Activated T-cell treated with anti-CD3 and anti-CD28 coated beads, Interleukin-2, amount 50 U/mL, for 72 hours (primary cell): ENCODE data around the gene LIPE. TPM values are rescaled to one million over a fixed set of nuclear protein-coding genes. Genes with fewer than 3 reads are reported as not detected.
"Not testable (repeated sequence)": the region's sequence is repeated elsewhere in the genome, so short reads cannot be mapped to it uniquely, and the experiment has no call there.

ENCODE experiments used
- ATAC-seq, 2 donors: fragments of 150-1000 bp; cut with Tn5 transposase; replicated peaks in 1 of 2; 2 replicates each; pipeline ENCODE4 v1.10.0; 2021; ENCODE audit warnings: moderate library complexity in 2 of 2, mild to moderate bottlenecking in 1 of 2
- DNase-seq, 2 donors: peaks; one replicate each; pipeline ENCODE4 v3.0.0; 2021 to 2022; ENCODE audit warnings: mixed read lengths in 1 of 2
- H3K27ac Mint-ChIP-seq: one replicate; pipeline ENCODE4 v1.8.0; 2022; ENCODE audit warnings: mild to moderate bottlenecking, moderate library complexity, mixed read lengths
- H3K27me3 Mint-ChIP-seq: one replicate; pipeline ENCODE4 v1.8.0; 2022; ENCODE audit warnings: low read depth, mixed read lengths
- H3K36me3 Mint-ChIP-seq, 2 donors: one replicate each; pipeline ENCODE4 v1.8.0; 2022; ENCODE audit warnings: mixed read lengths in 2 of 2, mild to moderate bottlenecking in 1 of 2; ENCODE audit not compliant: insufficient read depth in 2 of 2
- H3K4me1 Mint-ChIP-seq: one replicate; pipeline ENCODE4 v1.8.0; 2022; ENCODE audit warnings: low read depth, mixed read lengths
- H3K4me3 Mint-ChIP-seq, 2 donors: one replicate each; pipeline ENCODE4 v1.8.0; 2022; ENCODE audit warnings: mild to moderate bottlenecking in 2 of 2, mixed read lengths in 2 of 2, moderate library complexity in 2 of 2
- H3K9me3 Mint-ChIP-seq, 2 donors: one replicate each; pipeline ENCODE4 v1.8.0; 2022; ENCODE audit warnings: mixed read lengths in 2 of 2
- total RNA-seq, 2 donors: library from RNA; stranded (reverse); gene quantifications; one replicate each; pipeline ENCODE4 v1.2.3, GENCODE V29; 2022

Gene LIPE
- total RNA-seq, 2 donors from 2014 or later, result 46.5 to 53.8 TPM

DNA sequence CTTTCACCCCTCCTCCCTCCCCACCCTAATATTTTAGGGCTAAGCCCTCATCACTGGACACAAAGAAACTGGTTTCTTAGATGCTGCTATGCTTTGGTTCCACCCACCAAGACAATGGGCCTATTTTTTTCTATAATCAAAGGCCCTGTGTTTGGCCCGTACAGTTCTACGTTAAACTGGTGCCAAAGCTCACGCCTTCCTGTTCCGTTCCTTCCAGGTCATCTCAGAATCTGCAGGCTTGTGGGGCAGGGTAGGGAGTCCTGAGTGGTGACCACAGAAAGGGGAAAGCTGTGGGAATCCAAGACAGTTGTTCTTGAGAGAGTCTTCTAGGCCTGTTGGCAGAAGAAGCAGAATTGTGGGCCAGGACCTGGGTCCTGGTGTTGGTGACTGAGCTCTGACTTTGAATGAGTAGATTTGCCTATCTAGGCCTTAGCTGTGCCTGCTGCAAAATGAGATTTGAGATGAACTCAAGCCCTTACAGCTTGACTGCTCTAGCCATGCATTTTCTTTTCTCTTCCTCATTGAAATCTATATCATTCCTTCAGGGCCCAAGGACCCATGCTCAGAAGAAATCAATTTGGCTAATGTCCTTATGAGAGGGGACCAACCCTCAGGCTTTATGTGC lies 34.6 kb upstream of the LIPE start:
- Mint-ChIP-seq H3K36me3 (no peaks in the 10 kb centered on the region), H3K4me1 (peaks cover 7% of the 10 kb centered on the region), H3K27ac (no peak overlapping the region), H3K4me3 (no peak overlapping the region), H3K9me3 (no peaks in the 10 kb centered on the region), H3K27me3 (no peaks in the 10 kb centered on the region)
- ATAC-seq (no peak), DNase-seq (no peak)

DNA sequence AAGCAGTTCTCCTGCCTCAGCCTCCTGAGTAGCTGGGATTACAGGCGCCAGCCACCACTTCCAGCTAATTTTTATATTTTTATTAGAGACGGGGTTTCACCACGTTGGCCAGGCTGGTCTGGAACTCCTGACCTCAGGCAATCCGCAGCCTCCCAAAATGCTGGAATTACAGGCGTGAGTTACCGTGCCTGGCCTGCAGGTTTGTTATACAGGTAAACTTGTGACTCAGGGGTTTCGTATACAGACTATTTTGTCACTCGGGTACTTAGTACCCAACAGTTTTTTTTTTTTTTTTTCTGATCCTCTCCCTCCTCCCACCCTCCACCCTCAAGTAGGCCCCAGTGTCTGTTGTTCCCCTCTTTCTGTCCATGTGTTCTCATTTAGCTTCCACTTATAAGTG lies 34.0 kb upstream of the LIPE start:
- H3K4me3 Mint-ChIP-seq, H3K36me3 Mint-ChIP-seq, H3K4me1 Mint-ChIP-seq, H3K27ac Mint-ChIP-seq, H3K27me3 Mint-ChIP-seq, ATAC-seq, H3K9me3 Mint-ChIP-seq, DNase-seq: not testable (repeated sequence)

DNA sequence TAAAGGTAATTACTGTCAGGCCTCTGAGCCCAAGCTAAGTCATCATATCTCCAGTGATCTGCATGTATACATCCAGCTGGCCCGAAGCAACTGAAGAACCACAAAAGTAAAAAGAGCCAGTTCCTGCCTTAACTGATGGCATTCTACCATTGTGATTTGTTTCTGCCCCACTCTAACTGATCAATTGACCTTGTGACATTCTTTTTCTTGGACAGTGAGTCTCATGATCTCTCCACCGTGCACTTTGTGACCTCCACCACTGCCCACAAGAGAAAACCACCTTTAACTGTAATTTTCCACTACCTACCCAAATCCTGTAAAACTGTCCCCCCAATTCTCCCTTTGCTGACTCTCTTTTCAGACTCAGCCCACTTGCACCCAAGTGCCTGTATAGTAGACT lies 32.7 kb upstream of the LIPE start:
- Mint-ChIP-seq H3K36me3 (no peaks in the 10 kb centered on the region), H3K9me3 (no peaks in the 10 kb centered on the region)

DNA sequence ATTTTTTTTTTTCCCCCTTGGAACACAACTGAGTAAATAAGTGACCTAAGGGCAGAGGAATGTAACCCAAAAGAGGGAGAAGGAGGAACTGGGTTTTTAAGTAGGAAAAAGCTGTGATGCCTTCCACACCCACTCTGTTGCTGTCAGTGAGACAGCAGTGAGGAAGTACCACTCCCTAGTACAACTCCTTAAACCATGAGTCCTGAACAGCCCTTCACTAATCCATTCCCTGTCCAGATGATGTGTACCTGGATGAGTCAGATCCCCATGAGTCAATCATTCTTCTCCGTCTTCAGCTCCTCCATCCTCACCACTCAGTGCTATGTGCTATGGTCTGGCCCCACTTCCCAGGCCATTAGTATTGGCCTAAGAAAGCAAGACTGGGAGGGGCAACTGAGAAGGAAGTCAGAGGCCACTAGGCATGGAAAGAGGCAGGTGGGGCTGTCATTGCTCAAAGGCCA lies 28.5 kb upstream of the LIPE start:
- Mint-ChIP-seq H3K9me3 (no peaks in the 10 kb centered on the region), H3K27ac (no peak overlapping the region), H3K27me3 (no peaks in the 10 kb centered on the region), H3K4me3 (no peak overlapping the region), H3K36me3 (no peaks in the 10 kb centered on the region), H3K4me1 (no peaks in the 10 kb centered on the region)
- no peak for DNase-seq
- peak in 1 of 2 donors; percentile 56 for ATAC-seq

More for the DNA sequence above, 32.7 kb upstream of the LIPE start:
- Mint-ChIP-seq H3K4me1 (no peaks in the 10 kb centered on the region), H3K4me3 (no peak overlapping the region), H3K27ac (no peak overlapping the region), H3K27me3 (no peaks in the 10 kb centered on the region)
- ATAC-seq (no peak), DNase-seq (no peak)

DNA sequence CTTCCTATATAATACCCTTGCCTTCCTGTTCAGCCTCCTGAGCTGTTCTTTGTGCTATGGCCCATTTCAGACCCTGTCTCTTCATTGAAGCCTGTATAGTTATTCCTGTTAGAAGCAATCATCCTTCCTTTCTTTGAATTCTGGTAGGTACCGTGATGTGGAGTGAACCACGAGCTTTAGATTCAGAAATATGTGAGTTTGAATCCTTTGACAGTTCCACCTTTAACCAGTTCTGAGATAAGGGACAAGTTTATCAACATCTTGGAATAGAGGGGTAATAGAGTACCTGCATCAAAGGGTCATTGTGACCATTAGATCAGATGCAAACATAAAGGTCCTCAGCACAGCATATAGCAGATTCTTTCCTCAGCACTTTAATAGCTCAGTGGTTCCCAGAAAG lies 27.9 kb upstream of the LIPE start:
- no peaks in the 10 kb centered on the region for H3K36me3 Mint-ChIP-seq
- DNase-seq (no peak), ATAC-seq (no peak)
- no peaks in the 10 kb centered on the region for H3K4me1 Mint-ChIP-seq
- H3K27me3 Mint-ChIP-seq, result no peaks in the 10 kb centered on the region
- no peak overlapping the region for H3K4me3 Mint-ChIP-seq
- H3K27ac Mint-ChIP-seq, result no peak overlapping the region
- H3K9me3 Mint-ChIP-seq, result no peaks in the 10 kb centered on the region

DNA sequence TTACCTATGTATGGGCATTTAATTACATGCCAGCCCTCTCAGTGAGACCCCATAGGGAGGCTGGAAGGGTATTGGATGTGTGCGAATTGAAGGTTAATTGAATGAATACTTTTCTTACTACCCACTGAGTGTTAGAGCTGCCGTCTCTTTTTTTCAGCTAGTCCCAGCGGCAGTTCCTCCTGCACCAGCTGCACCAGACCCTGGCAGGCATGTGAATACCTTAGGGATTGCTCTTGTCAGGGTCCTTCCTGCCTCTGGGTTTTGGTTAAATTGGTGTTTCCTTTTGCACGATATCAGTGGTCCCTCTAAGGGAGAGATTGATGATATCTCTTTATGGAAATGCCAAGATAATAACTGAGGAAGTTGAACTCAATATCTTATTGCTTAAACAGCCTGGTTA lies 25.4 kb upstream of the LIPE start:
- H3K4me3 Mint-ChIP-seq, result no peak overlapping the region
- H3K36me3 Mint-ChIP-seq, result no peaks in the 10 kb centered on the region
- no peaks in the 10 kb centered on the region for H3K27me3 Mint-ChIP-seq
- no peak overlapping the region for H3K27ac Mint-ChIP-seq
- DNase-seq (no peak), ATAC-seq (no peak)
- H3K4me1 Mint-ChIP-seq, result no peaks in the 10 kb centered on the region
- H3K9me3 Mint-ChIP-seq, result no peaks in the 10 kb centered on the region

DNA sequence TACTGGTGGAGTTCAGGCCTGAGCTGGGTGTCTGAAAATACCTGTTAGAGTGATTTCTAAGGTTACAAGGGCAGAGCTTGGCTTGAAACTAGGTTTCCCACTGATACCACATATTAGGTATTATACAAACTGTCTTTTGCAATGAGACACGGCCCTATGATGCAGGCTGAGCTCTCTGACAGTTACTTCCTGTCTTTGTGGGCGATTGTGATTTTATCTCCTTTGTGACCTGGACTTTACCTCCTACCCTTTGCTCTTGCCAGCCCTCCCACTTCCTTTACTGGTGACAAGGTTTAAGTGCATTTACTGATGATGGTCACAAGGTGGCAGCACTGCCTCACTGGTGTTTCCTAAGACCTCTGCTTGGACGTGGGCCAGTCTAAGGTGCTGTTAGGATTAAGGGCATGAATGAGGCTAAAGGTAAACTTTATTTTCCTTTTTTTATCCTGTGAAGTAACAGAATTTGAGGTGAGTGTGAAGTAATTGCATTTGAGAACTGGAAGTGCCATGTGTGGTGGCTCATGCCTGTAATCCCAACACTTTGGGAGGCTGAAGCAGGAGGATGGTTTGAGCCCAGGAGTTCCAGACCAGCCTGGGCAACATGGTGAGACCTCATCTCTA lies 23.2 kb upstream of the LIPE start:
- Mint-ChIP-seq H3K4me1 (no peaks in the 10 kb centered on the region), H3K9me3 (no peaks in the 10 kb centered on the region), H3K27me3 (no peaks in the 10 kb centered on the region), H3K36me3 (no peaks in the 10 kb centered on the region), H3K27ac (no peak overlapping the region), H3K4me3 (no peak overlapping the region)
- ATAC-seq (peak; percentile 99 to 100), DNase-seq (peak; percentile 74 to 80)

DNA sequence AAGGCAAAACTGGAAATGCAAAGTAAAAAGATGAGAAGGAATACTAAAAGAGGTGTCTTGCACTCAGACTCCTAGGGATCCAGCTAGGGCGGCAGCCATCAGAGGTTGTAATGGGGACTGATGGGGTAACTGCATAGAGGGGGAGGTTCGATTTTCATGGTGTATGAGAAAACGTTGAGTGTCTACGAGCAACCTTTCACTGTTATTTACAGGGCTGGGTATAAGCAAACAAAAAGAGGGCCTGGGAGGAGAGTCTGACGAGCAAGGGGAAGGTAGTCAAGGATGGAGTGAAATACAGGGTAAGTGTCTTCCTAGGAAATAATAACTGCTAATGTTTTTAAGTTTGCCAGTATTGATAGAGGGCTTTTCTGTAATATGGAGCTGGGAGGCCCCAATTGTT lies 21.1 kb upstream of the LIPE start:
- H3K4me1 Mint-ChIP-seq, H3K36me3 Mint-ChIP-seq, H3K9me3 Mint-ChIP-seq, H3K27ac Mint-ChIP-seq, ATAC-seq, DNase-seq, H3K4me3 Mint-ChIP-seq, H3K27me3 Mint-ChIP-seq: not testable (repeated sequence)

DNA sequence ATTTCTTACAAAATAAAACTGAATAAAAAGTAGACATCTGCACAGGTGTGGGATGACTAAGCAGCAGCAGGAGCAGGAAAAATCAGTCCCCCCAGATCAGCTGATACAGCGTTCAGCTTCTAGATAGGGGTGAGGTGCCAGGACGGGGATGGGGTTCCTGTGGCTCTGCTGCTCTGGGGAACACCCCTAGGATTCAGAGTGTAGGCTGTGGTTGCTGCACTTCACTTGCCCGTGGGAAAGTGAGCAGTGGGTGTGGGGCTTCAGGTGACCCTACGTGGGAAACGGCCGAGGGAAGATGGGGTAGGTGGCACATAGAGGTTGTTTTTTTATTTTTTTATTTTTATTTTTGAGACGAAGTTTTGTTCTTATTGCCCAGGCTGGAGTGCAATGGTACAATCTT lies 18.8 kb upstream of the LIPE start:
- no peaks in the 10 kb centered on the region for H3K27me3 Mint-ChIP-seq
- ATAC-seq (no peak), DNase-seq (no peak)
- no peak overlapping the region for H3K27ac Mint-ChIP-seq
- no peaks in the 10 kb centered on the region for H3K9me3 Mint-ChIP-seq
- peaks cover 5% of the 10 kb centered on the region for H3K4me1 Mint-ChIP-seq
- no peaks in the 10 kb centered on the region for H3K36me3 Mint-ChIP-seq
- H3K4me3 Mint-ChIP-seq, result no peak overlapping the region

DNA sequence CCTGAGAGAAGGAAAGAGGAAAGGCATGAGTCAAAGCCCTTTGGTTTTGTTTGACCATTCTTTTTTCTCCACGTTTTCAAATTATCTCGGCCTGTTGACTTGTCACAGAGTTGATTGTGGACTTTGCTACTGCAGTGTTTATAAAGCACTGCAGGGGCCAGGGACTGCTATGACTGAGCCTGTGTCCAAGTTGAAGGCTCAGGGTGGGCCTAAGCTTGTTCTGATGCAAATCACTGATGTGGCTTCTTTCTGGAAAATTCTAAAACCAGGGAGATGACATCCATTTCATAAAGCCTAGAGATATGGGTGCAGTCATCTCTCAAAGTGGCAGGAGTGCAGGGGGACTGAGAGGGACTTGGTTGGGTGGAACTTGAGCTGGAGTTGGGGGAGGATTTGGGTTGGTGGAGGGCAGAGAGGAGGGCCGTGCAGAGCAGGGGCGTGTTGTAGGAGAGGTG lies 16.8 kb upstream of the LIPE start:
- no peak overlapping the region for H3K27ac Mint-ChIP-seq
- no peaks in the 10 kb centered on the region for H3K36me3 Mint-ChIP-seq
- H3K9me3 Mint-ChIP-seq, result no peaks in the 10 kb centered on the region
- no peaks in the 10 kb centered on the region for H3K27me3 Mint-ChIP-seq
- no peak overlapping the region for H3K4me3 Mint-ChIP-seq
- H3K4me1 Mint-ChIP-seq, result peaks cover 14% of the 10 kb centered on the region
- DNase-seq (no peak), ATAC-seq (no peak)

DNA sequence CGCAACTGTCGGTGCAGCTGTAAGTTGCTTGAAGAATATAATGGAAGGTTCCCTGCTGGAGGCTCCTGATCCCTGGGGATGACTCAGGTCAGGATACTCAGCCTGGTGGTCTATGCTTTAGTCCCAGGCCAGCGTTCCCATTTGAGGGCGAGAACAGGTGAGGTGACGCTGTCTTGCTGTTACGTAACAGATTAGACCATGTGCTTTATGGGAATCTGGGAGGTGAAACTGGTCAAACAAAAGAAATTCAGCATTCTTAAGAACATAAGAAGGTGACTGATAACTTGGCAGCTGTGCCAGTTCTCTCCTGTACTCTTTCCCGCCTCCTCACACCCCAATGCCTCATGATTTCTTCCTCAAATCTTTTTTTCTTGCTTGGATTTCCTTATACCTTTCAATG lies 15.6 kb upstream of the LIPE start, which contains the start of gene CXCL17:
CXCL17 (minus strand) TSS at position 114 of the 400 bp plus-strand sequence. CDS start 114 bp downstream, outside the sequence.
- no peaks in the 10 kb centered on the region for H3K9me3 Mint-ChIP-seq
- H3K4me1 Mint-ChIP-seq, result peaks cover 23% of the 10 kb centered on the region
- H3K27ac Mint-ChIP-seq, result no peak within 1 kb of the TSS
- H3K27me3 Mint-ChIP-seq, result no peaks in the 10 kb centered on the region
- DNase-seq (no peak), ATAC-seq (no peak)
- no peak within 1 kb of the TSS for H3K4me3 Mint-ChIP-seq
- H3K36me3 Mint-ChIP-seq, result no peaks in the 10 kb centered on the region

DNA sequence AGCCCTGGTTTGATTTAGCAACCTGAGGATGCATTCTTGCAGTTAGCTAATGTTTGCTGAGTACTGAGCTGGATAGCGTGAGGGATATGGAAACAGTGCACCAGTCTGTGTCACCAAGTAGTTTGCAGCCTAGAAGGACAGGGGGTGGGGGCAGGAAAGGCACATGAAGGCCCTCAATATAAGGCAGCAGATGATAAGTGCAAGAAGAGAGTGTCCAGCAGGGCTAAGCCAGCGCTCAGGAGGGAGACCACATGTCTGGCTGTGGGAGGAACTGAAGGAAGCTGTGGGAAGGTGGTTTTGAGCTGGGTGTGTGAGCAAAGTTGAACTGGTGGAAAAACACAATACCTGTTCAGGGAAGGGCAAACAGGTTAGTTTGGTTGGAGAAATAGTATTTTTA lies 13.9 kb upstream of the LIPE start:
- Mint-ChIP-seq H3K4me1 (peaks cover 23% of the 10 kb centered on the region), H3K36me3 (no peaks in the 10 kb centered on the region), H3K4me3 (no peak overlapping the region), H3K9me3 (no peaks in the 10 kb centered on the region), H3K27me3 (no peaks in the 10 kb centered on the region), H3K27ac (no peak overlapping the region)
- ATAC-seq (peak; percentile 16 to 27), DNase-seq (no peak)

DNA sequence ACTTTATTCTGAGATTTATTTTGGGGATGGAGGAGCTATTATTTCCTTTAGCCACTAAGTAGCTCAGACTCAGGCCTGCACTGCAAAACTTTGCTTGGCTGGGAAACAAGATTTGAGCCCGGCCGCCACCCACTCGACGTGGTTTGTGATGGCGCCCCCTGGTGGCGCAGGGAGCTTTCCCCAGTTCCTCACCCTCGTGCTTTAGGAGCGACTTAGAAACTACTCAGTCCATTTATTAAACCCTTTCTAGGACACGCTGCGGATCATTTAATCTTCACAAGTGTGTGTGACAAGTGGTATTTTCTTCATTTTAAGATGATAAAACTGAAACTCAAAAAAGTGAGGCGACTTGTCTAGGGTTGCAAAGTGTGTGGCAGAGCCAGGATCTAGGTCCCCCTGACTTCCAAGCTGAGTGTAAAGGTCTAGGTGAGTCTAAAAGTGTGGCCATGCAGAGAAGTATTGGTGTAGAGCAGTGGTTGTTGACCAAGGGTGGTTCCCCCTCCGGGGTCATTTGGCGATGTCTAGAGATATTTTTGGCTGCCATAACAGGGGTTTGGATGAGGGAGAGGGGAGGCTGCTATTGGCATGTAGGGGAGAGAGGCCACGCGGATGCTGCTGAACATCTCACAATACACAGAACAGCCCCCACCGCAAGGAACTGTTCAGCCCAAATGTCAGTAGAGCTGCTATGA lies 13.3 kb upstream of the LIPE start:
- Mint-ChIP-seq H3K27me3 (no peaks in the 10 kb centered on the region), H3K27ac (no peak overlapping the region), H3K9me3 (no peaks in the 10 kb centered on the region), H3K4me1 (peaks cover 23% of the 10 kb centered on the region), H3K4me3 (peak overlapping the region in 1 of 2 donors; percentile 49), H3K36me3 (no peaks in the 10 kb centered on the region)
- DNase-seq (peak; percentile 81 to 89), ATAC-seq (peak; percentile 77 to 78)
